Smooth muscle cell of the brain vasculature (primary cell): ENCODE results near the gene FXYD2.
"Not testable (repeated sequence)": the region's sequence is repeated elsewhere in the genome, so short reads cannot be mapped to it uniquely, and the experiment has no call there.

Experiments
- DNase-seq: peaks from one replicate; pipeline ENCODE4 v3.0.0-alpha.2; 2012; ENCODE audit warnings: low read depth, low spot score

The FXYD2 gene

DNA sequence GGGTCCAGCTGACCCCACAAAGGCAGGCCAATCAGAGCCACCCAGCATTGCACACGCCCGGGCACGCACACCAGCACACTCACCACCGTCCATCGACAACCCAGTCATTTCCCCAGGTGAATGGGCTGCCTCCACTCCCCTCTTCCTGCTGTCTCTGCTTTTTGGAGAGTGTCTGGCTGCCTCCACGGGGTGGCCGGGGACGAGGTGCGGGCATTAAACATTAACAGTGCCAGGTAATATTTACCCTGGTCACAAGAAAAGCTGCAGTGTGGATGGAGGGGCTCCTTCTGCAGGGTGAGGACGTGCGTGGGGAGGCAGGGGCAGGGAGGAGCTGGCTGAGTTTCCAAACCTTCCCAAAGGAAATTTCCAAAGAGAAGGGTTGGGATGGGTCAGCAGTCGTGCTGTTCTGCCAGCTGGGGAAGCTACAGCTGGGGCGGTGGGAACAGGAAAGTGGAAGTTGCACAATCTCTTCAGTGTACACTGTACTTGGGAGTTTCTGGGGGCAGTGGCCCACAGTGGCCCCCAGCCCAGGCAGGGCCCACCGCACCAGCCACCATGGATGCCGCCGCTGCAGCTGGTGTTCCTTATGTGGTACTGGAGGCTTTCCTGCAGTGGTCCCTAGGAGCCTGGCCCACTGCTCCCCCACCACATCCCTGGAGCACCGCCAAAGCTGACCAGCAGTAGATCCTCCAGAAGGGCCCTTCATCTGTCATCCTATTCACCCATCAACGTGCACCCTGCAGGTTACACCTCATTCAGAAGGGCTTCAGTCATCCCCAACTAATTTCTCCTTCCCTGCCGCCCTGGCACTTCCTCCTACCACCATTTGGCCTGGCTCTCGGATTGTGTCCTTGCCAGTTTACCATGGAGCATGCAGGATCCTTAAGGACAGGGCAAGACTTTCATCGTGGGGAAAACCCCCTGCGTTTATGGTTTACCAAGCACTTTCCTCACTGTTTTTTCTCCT lies at the start of gene FXYD2:
Gene FXYD2 (minus strand): TSS at position 174 of the 967 bp plus-strand sequence. CDS start 66 bp downstream, at position 108.
- DNase-seq: no peak

DNA sequence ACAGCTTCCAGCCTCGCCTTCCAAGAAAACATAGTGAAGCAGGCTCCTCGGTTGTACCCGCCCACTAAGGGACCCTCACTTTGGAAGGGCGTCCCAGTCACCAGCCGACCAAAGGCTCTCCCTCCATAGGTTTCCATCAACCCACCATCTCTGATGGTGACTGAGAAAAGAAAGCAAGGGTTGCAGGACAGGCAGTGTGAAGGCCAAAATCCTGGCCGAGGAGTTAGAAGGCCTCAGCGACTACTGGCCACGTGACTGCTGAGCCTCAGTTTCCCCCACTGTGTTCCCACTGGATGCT lies 49.2 kb upstream of the FXYD2 start:
- DNase-seq: no peak

DNA sequence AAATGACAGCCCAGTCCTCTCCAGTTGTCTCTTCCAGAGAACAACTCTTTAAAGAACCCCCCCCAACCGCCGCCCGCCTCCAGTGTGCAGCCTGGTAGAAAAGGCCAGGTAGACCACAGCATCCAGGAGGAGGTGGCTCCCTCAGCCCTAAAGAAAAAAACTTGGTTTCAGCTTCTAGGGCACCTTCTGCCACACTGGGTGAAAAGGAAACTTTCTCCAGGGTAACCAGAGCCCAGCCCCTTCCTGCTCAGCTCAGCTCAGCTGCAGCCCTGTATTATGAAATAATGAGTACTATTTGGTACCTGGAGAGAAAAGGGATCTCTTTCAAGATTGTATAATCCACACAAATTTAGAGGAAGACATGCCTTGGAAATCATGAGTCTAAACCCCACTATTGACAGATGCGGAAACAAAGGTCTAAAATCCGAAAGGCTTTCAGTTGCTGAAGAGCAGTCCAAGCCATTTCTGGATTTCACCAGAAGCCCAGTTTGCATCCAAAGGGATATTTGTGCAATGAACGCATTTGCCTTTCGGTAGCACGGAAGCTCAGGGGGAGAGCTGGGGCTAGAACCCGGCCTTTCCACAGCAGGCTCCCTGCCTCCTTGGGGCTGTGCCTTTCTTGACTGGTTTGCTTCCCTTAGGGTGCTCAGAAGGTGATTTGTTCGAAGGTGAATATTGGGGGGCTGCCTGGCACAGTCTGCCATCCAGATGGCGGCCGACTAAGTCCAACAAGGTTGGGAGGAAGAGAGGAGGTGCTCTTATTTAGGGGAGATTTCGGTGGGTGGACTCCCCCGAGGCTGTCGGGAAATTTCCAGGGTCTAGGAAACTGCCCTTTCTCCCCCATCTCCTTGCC lies 48.7 kb upstream of the FXYD2 start:
- no peak for DNase-seq

DNA sequence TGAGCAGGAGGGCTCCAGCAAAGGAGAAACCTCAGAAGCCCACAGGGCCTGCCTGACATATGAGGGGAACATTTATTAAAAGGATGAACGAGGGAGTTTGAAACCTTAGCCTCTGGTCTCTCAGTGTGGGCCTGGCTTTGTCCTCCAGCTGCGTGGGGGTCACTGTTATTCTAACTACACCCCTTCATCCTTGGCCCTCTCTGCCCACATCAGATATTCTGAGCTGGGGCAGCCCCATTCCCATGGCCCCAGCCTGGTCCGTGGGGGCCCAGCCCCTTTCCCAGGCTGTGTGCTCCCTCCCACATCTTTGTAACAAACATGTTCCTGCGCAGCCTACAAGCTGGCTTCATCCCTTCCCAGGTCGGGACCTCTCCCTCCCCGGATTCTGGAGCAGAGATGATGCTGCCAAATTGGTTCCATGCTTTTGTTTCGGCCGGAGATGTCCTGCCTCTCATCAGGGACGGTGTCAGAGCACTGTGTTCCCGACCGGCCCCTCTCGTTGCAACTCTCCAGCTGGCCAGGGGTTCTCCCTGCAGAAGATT lies 47.9 kb upstream of the FXYD2 start:
- no peak for DNase-seq

DNA sequence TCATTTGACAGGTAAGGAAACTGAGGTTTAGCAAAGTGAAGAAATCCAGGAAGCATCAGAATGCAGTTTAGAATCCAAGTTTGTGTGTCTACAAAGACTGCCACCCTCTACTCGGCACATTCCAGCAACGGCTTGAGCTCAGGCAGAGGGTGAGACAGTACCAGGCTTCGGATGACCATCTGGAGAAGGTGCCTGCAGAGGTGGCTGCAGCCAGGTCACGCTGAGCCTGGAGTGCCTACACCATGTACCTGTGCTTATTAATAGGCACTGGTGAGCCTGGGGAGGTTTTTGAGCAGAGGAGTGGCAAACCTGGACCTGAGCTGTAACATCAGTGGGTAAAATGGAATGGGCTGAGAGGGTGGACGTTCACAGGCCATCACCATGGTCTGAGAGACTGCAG lies 47.2 kb upstream of the FXYD2 start:
- no peak for DNase-seq

DNA sequence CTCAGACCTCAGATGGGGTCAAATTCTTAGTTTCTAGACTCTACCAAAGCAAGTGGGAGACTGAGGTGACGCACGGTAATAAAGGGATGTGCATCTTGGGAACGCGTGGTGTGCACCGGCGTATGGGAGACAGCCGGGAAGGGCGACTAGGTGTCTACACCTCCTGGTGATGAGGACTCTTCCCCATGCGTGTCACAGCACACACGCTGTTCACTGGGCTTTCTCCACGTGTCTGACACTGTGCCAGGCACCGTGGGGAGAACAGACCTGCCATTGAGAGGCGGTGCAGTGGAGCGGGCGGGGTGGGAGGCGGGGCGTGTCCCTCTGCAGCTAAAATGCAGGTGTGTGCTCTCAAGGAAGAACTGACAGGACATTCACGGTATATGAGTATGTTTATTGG lies 46.6 kb upstream of the FXYD2 start:
- DNase-seq: no peak

DNA sequence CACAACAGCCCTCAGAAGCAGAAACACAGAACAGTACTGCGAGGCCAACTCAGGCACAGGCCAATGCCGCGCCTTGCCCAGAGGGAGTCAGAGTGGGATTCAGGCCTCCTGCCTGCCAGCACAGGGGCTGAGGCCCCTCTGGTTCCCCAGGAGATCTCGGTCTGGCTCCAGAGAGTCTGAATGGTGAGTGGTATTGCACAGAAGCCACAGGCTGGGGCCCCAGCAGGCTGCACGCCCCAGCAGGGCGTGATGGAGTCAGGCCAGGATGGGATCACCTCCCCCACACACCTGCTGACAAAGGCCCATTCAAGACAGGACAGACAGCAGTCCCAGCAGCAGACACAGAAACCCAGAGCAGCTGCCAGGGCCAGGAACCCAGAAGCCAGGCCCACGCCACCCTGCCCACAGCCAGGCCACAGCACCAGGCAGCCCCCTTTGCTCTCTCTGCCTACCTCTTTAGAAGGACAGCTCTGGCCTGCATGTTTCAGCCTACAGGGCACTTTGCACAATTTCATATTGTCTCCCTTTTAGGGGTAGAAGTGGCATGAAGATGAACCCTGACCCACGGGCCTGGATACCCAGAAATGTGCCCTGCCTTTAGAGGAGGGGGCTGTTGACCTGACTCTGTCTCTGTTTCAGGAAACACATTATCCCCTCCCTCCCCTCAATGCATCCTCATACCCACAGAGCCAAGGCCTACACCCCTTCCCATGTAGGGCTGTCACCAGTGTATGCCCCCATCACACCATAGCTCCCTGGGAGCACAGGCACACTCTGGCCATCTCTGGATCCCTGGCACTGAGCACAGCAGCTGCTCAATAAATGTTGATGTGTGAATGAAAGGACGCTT lies 45.8 kb upstream of the FXYD2 start:
- no peak for DNase-seq

DNA sequence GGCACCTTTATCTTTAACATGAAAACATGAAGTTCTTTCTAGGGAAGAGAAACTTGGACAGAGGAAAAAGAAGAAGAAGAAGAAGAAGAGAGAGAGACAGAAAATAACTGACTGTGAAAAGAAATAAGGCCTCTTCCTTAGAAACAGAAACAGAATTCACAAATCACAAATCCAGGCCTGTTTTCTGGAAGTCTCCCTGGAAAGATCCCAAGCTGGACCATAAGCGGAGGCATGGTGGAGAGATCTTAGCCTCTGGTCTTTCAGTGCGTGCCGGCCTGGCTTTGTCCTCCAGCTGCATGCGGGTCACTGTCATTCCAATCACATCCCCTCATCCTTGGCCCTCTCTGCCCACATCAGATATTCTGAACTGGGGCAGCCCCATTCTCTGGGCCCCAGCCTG lies 45.1 kb upstream of the FXYD2 start:
- no peak for DNase-seq

DNA sequence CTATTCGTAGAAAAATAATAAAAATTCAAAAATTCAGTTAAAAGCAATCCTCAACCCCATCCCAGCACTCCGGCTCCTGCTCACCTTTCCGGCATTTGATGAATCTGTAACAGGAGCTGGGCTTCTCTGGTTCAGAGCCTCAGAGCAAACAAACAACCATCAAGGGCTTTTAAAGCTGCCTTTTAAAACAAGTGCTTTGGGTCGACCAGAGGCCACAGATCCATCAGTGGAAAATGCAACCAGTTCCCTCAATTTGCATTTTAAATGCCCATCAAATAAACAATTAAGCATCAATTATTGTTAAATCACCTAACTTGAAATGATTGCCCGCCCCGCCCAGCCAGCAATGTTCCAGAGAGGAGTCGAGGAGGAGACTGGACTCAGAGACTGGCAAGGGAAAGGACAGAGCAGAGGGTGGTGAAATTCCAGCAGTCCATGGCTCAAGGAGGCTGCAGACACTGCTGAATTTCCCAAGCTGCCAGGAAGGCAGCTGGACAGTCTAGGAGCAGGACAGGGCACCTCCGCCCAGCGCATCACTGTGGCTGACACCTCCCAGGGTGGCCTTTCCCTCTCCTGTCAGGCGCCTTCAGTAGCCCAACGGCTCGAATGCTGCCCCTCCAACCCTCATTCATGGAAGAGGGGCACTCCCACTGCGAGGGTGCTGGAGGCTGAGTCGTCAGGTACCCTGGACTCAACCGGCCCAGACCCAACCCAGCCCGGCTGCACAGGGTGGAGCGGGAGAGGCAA lies 44.4 kb upstream of the FXYD2 start:
- no peak for DNase-seq

DNA sequence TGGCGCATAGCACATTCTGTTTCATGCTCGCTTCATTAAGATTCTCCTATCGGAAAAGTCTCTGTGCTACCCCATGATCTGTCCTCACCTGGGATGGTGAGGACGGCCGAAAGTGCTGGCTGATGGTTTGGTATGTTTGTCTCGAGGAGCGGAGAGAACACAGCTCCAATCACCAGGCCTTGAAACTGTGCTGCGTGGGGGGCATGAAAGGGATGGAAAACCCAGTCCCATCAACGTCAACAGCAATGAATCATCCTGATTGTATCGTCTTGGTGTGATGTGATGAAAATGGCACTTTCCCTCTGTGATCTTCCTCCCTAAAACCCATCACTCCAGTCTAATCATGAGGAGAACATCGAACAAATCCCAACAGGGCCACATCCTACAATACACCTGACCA lies 43.5 kb upstream of the FXYD2 start:
- no peak for DNase-seq

DNA sequence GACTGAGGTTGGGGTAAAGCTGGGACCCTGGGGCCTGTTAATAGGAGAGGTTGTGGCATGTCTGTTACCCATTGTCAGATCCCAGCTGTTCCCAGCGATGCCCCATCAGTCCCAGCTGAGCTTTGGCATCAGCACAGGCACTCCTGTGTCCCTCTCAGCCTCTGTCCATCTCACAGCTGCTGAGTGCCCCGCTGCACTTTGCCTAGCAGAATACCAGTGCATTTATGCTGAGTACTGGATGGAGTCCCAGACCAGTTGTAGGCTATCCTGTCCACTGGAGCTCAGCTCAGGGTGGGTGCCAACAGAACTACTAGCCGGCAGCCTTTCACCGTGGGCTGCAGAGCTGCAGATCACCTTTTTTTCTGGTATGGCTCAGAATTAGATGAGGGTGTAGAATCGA lies 42.0 kb upstream of the FXYD2 start:
- no peak for DNase-seq

DNA sequence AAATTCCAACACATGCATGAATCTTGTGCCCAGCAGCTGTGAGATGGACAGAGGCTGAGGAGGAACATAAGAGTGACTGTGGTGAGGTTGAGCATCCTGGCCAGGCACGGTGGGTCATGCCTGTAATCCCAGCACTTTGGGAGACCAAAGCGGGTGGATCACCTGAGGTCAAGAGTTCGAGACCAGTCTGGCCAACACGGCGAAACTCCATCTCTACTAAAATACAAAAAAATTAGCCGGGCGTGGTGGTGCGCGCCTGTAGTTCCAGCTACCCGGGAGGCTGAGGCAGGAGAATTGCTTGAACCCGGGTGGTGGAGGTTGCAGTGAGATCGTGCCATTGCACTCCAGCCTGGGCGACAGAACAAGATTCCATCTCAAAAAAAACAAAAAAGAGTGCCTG lies 41.0 kb upstream of the FXYD2 start:
- DNase-seq: not testable (repeated sequence)

DNA sequence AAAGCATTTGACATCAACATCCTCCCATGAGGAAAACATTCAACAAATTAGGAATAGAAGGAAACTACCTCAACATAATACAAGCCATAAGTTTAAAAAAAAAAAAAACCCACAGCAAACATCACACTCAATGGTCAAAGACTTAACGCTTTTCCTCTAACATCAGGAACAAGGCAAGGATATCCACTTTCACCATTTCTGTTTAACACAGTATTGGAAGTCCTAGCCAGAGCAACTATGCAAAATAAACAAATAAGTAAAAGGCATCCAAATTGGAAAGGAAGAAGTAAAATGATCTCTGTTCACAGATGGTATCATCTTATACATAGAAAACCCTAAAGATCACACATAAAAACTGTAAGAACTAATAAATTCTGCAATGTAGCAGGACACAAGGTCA lies 38.8 kb upstream of the FXYD2 start:
- DNase-seq: no peak

DNA sequence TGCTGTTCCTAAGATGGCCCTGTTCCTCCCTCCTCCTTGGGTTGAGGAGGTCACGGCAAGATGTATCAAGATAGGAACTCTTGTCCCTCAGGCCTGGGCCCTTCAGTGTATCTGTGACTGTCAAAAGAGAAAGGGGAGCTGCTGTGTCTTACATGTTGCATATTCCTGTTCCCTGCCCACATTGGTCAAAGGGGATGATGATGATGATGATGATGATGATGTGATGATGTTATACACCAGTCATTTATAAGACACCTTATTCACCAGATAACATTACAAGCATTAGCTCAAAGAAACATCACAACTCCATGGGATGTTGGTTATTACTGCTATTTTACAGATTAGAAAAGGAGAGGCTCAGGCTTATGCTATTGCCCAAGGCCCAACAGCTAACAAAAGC lies 38.2 kb upstream of the FXYD2 start:
- no peak for DNase-seq

DNA sequence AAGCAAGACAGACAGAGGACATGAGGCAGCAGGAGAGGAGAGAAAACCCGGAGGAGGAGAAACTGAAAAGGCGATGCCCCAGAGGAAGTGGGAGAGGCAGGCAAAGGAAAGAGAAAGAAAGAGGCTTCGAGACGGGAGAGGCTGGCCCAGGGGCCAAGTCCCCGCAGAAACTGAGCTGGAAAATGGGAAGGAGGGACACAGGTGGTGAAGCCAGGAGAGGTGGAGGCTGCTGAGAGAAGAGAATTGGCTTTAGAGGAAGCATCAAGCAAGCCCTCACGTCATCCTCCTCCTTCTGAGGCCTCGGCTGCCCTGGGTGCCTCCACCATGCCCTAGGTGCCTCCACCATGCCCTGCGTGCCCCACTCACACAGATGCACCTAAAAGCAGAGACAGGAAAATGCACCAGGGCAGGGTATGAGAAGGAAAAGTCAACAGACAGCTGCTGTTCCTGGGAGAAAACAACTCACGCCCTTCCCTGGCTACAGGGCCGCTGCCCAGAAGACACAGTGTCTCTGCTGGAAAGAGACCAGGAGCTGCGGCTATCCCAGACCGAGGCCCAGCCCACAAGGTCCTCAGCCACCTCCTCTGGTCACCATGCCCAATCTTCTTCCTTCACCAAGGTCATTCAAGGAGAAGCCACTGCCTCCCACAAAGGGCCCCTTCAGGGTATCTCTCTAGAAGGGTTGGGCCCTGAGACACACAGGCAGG lies 37.6 kb upstream of the FXYD2 start:
- no peak for DNase-seq

DNA sequence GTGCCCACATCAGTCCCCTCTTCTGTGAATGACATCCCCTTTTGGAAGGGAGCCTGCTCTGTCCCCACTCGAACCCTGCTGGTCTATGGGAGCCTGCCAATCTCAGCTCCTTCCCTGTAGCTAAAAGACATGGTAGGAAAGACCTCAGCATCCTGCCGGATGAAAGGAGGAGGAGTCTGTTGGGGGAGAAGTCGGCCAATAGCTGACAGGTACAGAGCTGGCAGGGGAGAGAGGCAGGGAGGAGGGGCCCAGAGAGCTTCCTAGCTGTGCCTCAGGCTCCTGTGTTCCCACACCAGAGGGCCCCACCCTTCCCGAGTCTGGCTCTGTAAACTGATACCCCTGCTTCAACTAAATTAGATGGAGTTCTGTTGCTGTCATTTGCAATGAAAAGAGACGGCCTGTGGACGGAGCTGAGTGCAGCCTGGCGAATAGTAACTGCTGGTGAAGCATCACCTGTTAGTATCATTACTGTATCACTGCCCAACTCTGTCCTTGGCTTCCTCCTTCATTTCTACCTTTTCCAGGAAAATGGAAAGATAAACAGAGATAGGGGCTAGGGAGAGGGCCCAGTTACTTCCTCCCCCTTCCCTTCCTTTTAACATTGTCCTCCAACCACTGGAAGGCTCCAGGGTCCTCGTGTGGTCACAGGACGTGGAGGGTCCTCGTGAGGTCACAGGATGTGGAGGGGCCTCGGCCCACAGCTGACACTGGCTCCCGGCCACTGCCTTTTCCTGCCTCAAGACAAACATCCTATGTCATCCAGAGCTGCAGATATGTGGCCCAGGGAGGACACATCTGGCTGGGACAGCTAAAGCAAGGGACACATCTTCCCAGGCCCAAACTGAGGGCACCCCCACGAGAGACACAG lies 36.8 kb upstream of the FXYD2 start:
- DNase-seq: no peak

DNA sequence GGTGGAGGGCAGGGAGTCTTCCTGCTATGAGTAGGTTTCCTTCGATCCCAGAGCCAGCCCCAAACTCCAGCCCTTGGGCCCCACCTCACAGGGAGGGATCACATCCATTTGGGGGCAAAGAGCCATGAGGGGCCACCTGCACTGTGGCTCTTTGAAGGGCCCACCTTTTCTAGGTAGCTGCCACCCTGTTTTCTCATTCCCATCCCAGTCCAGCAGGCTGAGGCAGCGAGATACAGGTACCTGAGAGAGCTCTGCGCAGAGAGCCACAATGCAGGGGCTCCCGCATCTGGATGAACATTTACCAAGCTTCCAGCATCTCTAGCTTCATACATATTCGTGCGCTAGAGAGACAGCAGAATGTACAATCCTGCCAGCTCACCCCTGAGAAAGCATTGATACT lies 35.6 kb upstream of the FXYD2 start:
- DNase-seq: no peak

DNA sequence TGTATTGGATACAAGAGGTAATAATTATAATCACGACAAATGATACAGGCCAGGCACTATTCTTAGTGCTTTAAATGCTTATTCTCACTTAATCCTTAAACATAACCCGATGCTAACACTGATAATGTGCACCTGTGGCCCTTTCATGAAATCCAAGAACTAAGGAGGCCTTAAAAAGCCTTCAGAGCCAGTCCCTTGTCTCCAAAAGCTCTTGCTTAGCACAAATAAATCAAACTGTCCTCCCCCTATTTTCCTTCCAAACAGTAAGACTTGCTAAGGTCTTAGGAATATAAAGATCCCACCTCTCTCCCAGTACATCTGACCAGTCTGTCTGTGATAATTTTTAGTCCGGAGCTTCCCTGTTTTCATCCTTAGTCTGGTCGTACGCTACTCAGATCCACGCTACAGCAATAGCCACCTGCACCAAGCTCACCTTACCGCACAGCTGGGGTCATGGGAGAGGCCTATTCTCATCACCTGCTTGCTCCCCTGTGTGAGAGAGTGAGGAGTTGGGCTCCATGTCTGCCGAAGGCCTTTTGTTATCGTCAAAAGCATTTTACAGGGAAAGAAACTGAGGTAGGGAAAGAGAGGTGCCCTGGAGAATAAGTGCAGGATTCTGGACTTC lies 35.1 kb upstream of the FXYD2 start:
- no peak for DNase-seq

DNA sequence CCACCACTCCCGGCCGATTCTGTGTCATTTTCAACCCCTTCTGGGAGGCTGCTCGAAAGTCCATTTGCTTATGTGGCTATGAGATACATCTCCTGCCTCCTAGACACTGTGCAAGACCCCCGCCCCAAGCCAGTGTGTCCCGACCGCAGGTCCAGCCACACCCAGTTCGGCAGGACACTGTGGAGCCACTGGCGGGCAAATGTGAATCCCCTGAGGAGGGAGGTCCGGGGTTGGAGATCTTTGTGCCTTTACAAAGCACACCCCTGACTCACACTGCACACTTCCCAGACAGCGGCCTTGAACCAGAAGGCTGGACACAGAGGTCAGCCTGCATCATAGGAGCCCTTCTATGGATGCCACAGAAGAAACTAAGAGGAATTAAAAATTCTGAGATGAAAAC lies 34.5 kb upstream of the FXYD2 start:
- no peak for DNase-seq
